Adrenal gland (tissue), 12 donors: Measurements from ENCODE around the gene STAU1. TPM values are rescaled to one million over a fixed set of nuclear protein-coding genes. Genes with fewer than 3 reads are reported as not detected.
"Not testable (repeated sequence)": the region's sequence is repeated elsewhere in the genome, so short reads cannot be mapped to it uniquely, and the experiment has no call there.

Experiments
- DNase-seq, 7 donors: peaks; one replicate each; pipeline ENCODE4 v3.0.0-alpha.2; 2019 to 2020
- H3K27ac ChIP-seq, 5 donors: fragments of 200-600 bp; sonication (generic) in 4 of 5; 1 replicate in 3 of 5; 2 replicates in 2 of 5; pipeline versions ENCODE4 v1.5.1 to v1.8.0; 2016 to 2020; ENCODE audit warnings: mild to moderate bottlenecking in 1 of 5
- H3K27me3 ChIP-seq: fragments of 200-600 bp; 2 replicates; pipeline ENCODE4 v1.8.0; 2021
- H3K36me3 ChIP-seq, 2 donors: fragments of 200-600 bp; replicated peaks in 1 of 2; 1 replicate in 1 of 2; 2 replicates in 1 of 2; pipeline versions ENCODE4 v1.5.1 to v1.8.0; 2018 to 2022
- H3K4me1 ChIP-seq, 2 donors: fragments of 200-600 bp; replicated peaks in 1 of 2; 1 replicate in 1 of 2; 2 replicates in 1 of 2; pipeline versions ENCODE4 v1.5.1 to v1.8.0; 2018 to 2021
- H3K4me3 ChIP-seq, 4 donors: fragments of 200-600 bp; sonication (generic) in 3 of 4; one replicate each; pipeline ENCODE4 v1.5.1; 2016 to 2018
- H3K9me3 ChIP-seq, 3 donors: fragments of 200-600 bp; sonication (generic) in 1 of 3; replicated peaks in 1 of 3; 1 replicate in 2 of 3; 2 replicates in 1 of 3; pipeline versions ENCODE4 v1.5.1 to v1.8.0; 2016 to 2021
- CTCF ChIP-seq, 6 experiments: fragments of 450-650 bp in 4 of 6; fragments of 200-600 bp in 2 of 6; sonication (generic) in 1 of 6; IDR thresholded peaks; 1 replicate in 5 of 6; 2 replicates in 1 of 6; pipeline versions ENCODE4 v1.5.1 to v1.8.0; 2016 to 2021; ENCODE audit warnings: antibody characterized with exemption in 6 of 6, mild to moderate bottlenecking in 2 of 6, moderate library complexity in 1 of 6
- POLR2A ChIP-seq, 2 donors: fragments of 450-650 bp; IDR thresholded peaks; one replicate each; pipeline ENCODE4 v1.6.1; 2017; ENCODE audit warnings: antibody characterized with exemption in 2 of 2, mild to moderate bottlenecking in 2 of 2, moderate library complexity in 1 of 2
- WGBS, 4 donors: extraction: QIAGEN DNeasy Blood & Tissue Kit in 2 of 4; methylation state at CpG; one replicate each; pipeline versions ENCODE4 v1.1.5 to v1.1.7; 2013 to 2017; 5-methylcytosine and 5-hydroxymethylcytosine counted together
- intact Hi-C, 2 donors: fragments of 100-400 bp; cut with DNase I; formaldehyde crosslinking; loops; one replicate each; pipeline versions ENCODE4 v1.14.1 to v1.15.0; 2022 to 2023
- polyA plus RNA-seq, 3 donors: library from polyadenylated mRNA; stranded (reverse); fragments of 200-250 nt in 2 of 3; fragments of 350-450 nt in 1 of 3; fragmentation: Illumina TruSeq in 1 of 3; extraction: RNeasy Lipid Tissue Mini Kit (QIAGEN cat#74804) in 1 of 3; gene quantifications; one replicate each; pipeline ENCODE4 v1.2.3, GENCODE V29; 2013 to 2014
- total RNA-seq, 9 donors: library from RNA; depleted of rRNA in 4 of 9; stranded (reverse); fragments of >200 nt in 4 of 9; fragments of 120-200 nt in 1 of 9; fragmentation: NEBNext Ultra II Directional in 1 of 9; extraction: Animal tissue kit (Norgen Biotek cat#: 25700) in 1 of 9; gene quantifications; one replicate each; pipeline versions ENCODE4 v1.1.0 to v1.2.4, GENCODE V29; 2013 to 2023
- donor health status: healthy with polysubstance abuse.
- donor health status: Bipolar disorder and iron deficiency.
- donor health status: DM: yes; HTN: yes; CAD: no.
- donor health status: DM: no; HTN: no; CAD: no.
- donor health status: DM: no; HTN: no; CAD: no.
- donor health status: DM: yes; HTN: yes; CAD: no.

STAU1 gene
- total and polyA plus RNA-seq, 12 donors = 23.2 to 123 (median 79.6) TPM

- H3K4me1 ChIP-seq = peaks cover 9 to 19% of the 10 kb centered on the region in 2 donors
- TF ChIP-seq CTCF (IDR thresholded peaks at IDR 0.05) (no peak), POLR2A (IDR thresholded peaks at IDR 0.05) (no peak)
- intact Hi-C loops = no loop called here
- 87 to 99% (median 95%) methylated on average over 2 of the region's 2 CpGs for WGBS, 4 donors
- no peaks in the 10 kb centered on the region for H3K9me3 ChIP-seq
- H3K27me3 ChIP-seq = no peaks in the 10 kb centered on the region
- no peak overlapping the region for H3K27ac ChIP-seq
- no peak overlapping the region for H3K4me3 ChIP-seq
- peaks cover 0 to 4% of the 10 kb centered on the region in 2 donors for H3K36me3 ChIP-seq
- DNase-seq = no peak
These were observed 17.4 kb downstream of the STAU1 start for GRCh38 chr20:49170714-49171113.

DNA sequence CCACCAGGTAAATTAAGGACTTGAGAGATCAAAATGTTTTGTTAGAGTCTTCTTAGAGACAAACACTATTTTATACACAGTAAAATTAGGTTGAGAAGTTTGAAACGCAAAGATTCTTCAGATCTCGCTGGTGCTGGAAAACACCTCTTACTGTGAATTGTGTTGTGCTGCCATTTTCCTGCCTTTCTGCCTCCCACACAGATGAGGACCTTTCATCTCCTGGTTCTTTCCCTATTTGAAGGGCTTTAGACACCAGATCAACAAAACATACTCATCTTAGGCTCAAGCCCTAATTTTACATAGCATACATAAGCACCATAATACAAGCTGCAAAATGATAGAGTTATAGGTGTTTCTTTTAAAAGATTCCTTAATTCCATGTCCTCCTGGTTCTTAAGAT is 18.6 kb downstream of the STAU1 start:
- no peaks in the 10 kb centered on the region for H3K27me3 ChIP-seq
- peaks cover 9 to 19% of the 10 kb centered on the region in 2 donors for H3K4me1 ChIP-seq
- peaks cover 0 to 10% of the 10 kb centered on the region in 2 donors for H3K36me3 ChIP-seq
- no peak for DNase-seq
- WGBS, 4 donors = 48 to 94% (median 78%) methylated on average over 2 of the region's 2 CpGs
- TF ChIP-seq POLR2A (IDR thresholded peaks at IDR 0.05) (no peak), CTCF (IDR thresholded peaks at IDR 0.05) (no peak)
- intact Hi-C loops = no loop called here
- no peaks in the 10 kb centered on the region for H3K9me3 ChIP-seq
- H3K27ac ChIP-seq = no peak overlapping the region
- H3K4me3 ChIP-seq = no peak overlapping the region

DNA sequence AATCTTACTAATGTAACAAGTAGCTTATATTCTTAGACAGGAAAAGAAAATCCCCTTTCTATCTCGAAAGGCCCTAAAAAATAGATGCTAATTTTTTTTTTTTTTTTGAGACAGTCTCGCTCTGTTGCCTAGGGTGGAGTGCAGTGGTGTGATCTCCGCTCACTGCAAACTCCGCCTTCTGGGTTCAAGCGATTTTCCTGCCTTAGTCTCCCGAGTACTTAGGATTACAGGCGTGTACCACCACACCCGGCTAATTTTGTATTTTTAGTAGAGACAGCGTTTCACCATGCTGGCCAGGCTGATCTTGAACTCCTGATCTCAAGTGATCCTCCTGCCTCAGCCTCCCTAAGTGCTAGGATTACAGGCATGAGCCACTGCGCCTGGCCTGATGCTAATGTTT is 19.3 kb downstream of the STAU1 start:
- H3K9me3 ChIP-seq, intact Hi-C loops, H3K27ac ChIP-seq, H3K36me3 ChIP-seq, DNase-seq, H3K27me3 ChIP-seq, H3K4me3 ChIP-seq: not testable (repeated sequence)
- peaks cover 9 to 19% of the 10 kb centered on the region in 2 donors for H3K4me1 ChIP-seq
- WGBS, 4 donors = 95 to 97% (median 96%) methylated on average over 10 of the region's 10 CpGs

- 42 to 54% (median 47%) methylated on average over 5 of the region's 5 CpGs for WGBS, 4 donors
- intact Hi-C loops = no loop called here
- Histone ChIP-seq H3K27me3 (no peaks in the 10 kb centered on the region), H3K4me3 (no peak overlapping the region), H3K36me3 (peaks cover 0 to 10% of the 10 kb centered on the region in 2 donors), H3K4me1 (peaks cover 9 to 19% of the 10 kb centered on the region in 2 donors), H3K9me3 (no peaks in the 10 kb centered on the region), H3K27ac (peak overlapping the region in 2 of 5 donors; percentile 31 to 36)
- peak in 2 of 7 donors; percentile 15 to 18 for DNase-seq
- no peak for TF ChIP-seq POLR2A (IDR thresholded peaks at IDR 0.05)
- no peak for TF ChIP-seq CTCF (IDR thresholded peaks at IDR 0.05)
These were observed 20.2 kb downstream of the STAU1 start for GRCh38 chr20:49167811-49168507.
